ENCODE measurements around the gene CATSPER3. TPM values are rescaled to one million over a fixed set of nuclear protein-coding genes. Genes with fewer than 3 reads are reported as not detected.

Gene CATSPER3
- total RNA-seq, 1 experiment from 2014 or later: 0.50 TPM

- WGBS (ENCODE audit: extremely low coverage, insufficient read length, low lambda C conversion rate): no CpG with 5 or more reads among the region's 3 CpGs
- Mint-ChIP-seq H3K9me3 (peaks cover 75 to 78% of the 10 kb centered on the region in 2 experiments), H3K27ac (no peak overlapping the region), H3K4me3 (no peak overlapping the region), H3K4me1 (no peaks in the 10 kb centered on the region), H3K27me3 (ENCODE audit: low read depth) (peaks cover 12% of the 10 kb centered on the region), H3K36me3 (ENCODE audit: insufficient read depth in 1 of 3, low read depth in 3 of 3) (peaks cover 39 to 57% (median 51%) of the 10 kb centered on the region in 3 experiments)
- no peak overlapping the region for H3K9ac ChIP-seq (ENCODE audit: extremely low read depth, insufficient read length, low read length)
- no peak overlapping the region for H3K4ac ChIP-seq (ENCODE audit: low read depth, low read length)
- H3K27me3 ChIP-seq (ENCODE audit: insufficient read depth, low read length): no peaks in the 10 kb centered on the region
- H3K23ac ChIP-seq (ENCODE audit: insufficient read length, low read depth, low read length): no peak overlapping the region
- H2BK120ac ChIP-seq (ENCODE audit: low read depth, low read length, poor library complexity, severe bottlenecking): no peak overlapping the region
- H3K23me2 ChIP-seq (ENCODE audit: insufficient read length, low read depth, low read length, poor library complexity, severe bottlenecking): no peaks in the 10 kb centered on the region
- no peak for DNase-seq
- no peak overlapping the region for H3K4me2 ChIP-seq (ENCODE audit: insufficient read depth, insufficient read length, low read length)
- H3K79me2 ChIP-seq (ENCODE audit: insufficient read depth, low read length): no peaks in the 10 kb centered on the region
- no peak overlapping the region for H4K8ac ChIP-seq (replicated peaks; ENCODE audit: insufficient read length, low read depth, low read length)
- H3K14ac ChIP-seq (ENCODE audit: insufficient read depth, low read length): no peak overlapping the region
- no peak overlapping the region for H2BK12ac ChIP-seq (ENCODE audit: insufficient read length, low read depth, low read length)
- H2BK5ac ChIP-seq (ENCODE audit: insufficient read length, low read length): no peak overlapping the region
- TF ChIP-seq CTCF (conservative IDR thresholded peaks at IDR 0.05): no peak
- H4K91ac ChIP-seq (ENCODE audit: insufficient read length, low read depth, low read length): no peak overlapping the region
- no peak overlapping the region for H4K5ac ChIP-seq (ENCODE audit: insufficient read length, low read depth, low read length)
- no peak overlapping the region for H3T11ph ChIP-seq (ENCODE audit: low read length)
- no peaks in the 10 kb centered on the region for H4K20me1 ChIP-seq (ENCODE audit: control insufficient read depth, insufficient read depth, insufficient read length)
- no peaks in the 10 kb centered on the region for H3K4me1 ChIP-seq (ENCODE audit: insufficient read depth, low read length)
- H3K18ac ChIP-seq (ENCODE audit: insufficient read length, low read depth, low read length): no peak overlapping the region
- no peak overlapping the region for H3K27ac ChIP-seq (ENCODE audit: insufficient read length, low read depth, low read length)
- no peak overlapping the region for H3K56ac ChIP-seq (ENCODE audit: insufficient read length, low read depth, low read length)
- no peak overlapping the region for H2BK15ac ChIP-seq (ENCODE audit: low read depth, low read length)
- no peak overlapping the region for H2AK5ac ChIP-seq (ENCODE audit: insufficient read length, low read length)
- no peak overlapping the region for H2AFZ ChIP-seq (ENCODE audit: low read length)
- H3K9me3 ChIP-seq (ENCODE audit: control insufficient read depth, low read depth, low read length): peaks cover 27% of the 10 kb centered on the region
- no peaks in the 10 kb centered on the region for H3K79me1 ChIP-seq (ENCODE audit: insufficient read depth, low read depth, low read length, poor library complexity, severe bottlenecking)
- no peak overlapping the region for H2BK20ac ChIP-seq (ENCODE audit: low read depth, low read length, poor library complexity, severe bottlenecking)
Measured at GRCh38 chr5:134979416-134979815, 11.7 kb downstream of the CATSPER3 start.

Data from H9 (cell line).